ENCODE results near the gene ALDH7A1.

GRCh38 chr5:126587551-126588390, 7.2 kb downstream of the ALDH7A1 start:
- TF ChIP-seq E2F5 (CRISPR knock-in tag; IDR thresholded peaks at IDR 0.05) (no peak), HMGXB4 (CRISPR knock-in tag; IDR thresholded peaks at IDR 0.05) (no peak), CTCF (IDR thresholded peaks at IDR 0.05) (no peak), ZNF512 (CRISPR knock-in tag; IDR thresholded peaks at IDR 0.05; ENCODE audit: borderline replicate concordance) (no peak), AFF4 (CRISPR knock-in tag; IDR thresholded peaks at IDR 0.05; ENCODE audit: borderline replicate concordance) (no peak)

Measured in WTC11 (cell line).